Mucosa of stomach (tissue), 1 donor: Measurements from ENCODE around the gene FCER2.
"Not testable (repeated sequence)": the region's sequence is repeated elsewhere in the genome, so short reads cannot be mapped to it uniquely, and the experiment has no call there.

Experiments
- H3K27me3 ChIP-seq: one replicate; pipeline ENCODE4 v1.7.0; 2013; ENCODE audit warnings: mild to moderate bottlenecking, low read length; ENCODE audit not compliant: control insufficient read depth, insufficient read depth
- H3K36me3 ChIP-seq: one replicate; pipeline ENCODE4 v1.7.0; 2013; ENCODE audit warnings: low read length; ENCODE audit not compliant: control insufficient read depth, insufficient read depth
- H3K4me1 ChIP-seq: one replicate; pipeline ENCODE4 v1.7.0; 2013; ENCODE audit warnings: mild to moderate bottlenecking, low read length; ENCODE audit not compliant: control insufficient read depth, insufficient read depth
- H3K4me3 ChIP-seq: one replicate; pipeline ENCODE4 v1.7.0; 2013; ENCODE audit warnings: low read length
- H3K9ac ChIP-seq: one replicate; pipeline ENCODE4 v1.7.0; 2013; ENCODE audit warnings: mild to moderate bottlenecking, low read length, moderate library complexity
- H3K9me3 ChIP-seq: one replicate; pipeline ENCODE4 v1.7.0; 2013; ENCODE audit warnings: mild to moderate bottlenecking, low read length, moderate library complexity; ENCODE audit not compliant: control insufficient read depth
- donor health status: Pancreatic carcinoma.

Gene FCER2

GRCh38 chr19:7645656-7646425, 56.1 kb downstream of the FCER2 start:
- Histone ChIP-seq H3K4me1 (no peaks in the 10 kb centered on the region), H3K9ac (no peak overlapping the region), H3K9me3 (no peaks in the 10 kb centered on the region), H3K36me3 (no peaks in the 10 kb centered on the region), H3K4me3 (no peak overlapping the region), H3K27me3 (no peaks in the 10 kb centered on the region)

- no peaks in the 10 kb centered on the region for H3K27me3 ChIP-seq
- H3K36me3 ChIP-seq = peaks cover 3% of the 10 kb centered on the region
- H3K9me3 ChIP-seq = no peaks in the 10 kb centered on the region
- H3K4me1 ChIP-seq = no peaks in the 10 kb centered on the region
- H3K9ac ChIP-seq = no peak overlapping the region
- H3K4me3 ChIP-seq = no peak overlapping the region
These were observed 56.8 kb downstream of the FCER2 start for GRCh38 chr19:7645163-7645562.

GRCh38 chr19:7644550-7644877, 57.4 kb downstream of the FCER2 start:
- Histone ChIP-seq H3K9ac (no peak overlapping the region), H3K4me1 (no peaks in the 10 kb centered on the region), H3K9me3 (no peaks in the 10 kb centered on the region), H3K4me3 (no peak overlapping the region), H3K27me3 (no peaks in the 10 kb centered on the region), H3K36me3 (peaks cover 10% of the 10 kb centered on the region)

- not testable (repeated sequence) for H3K4me3 ChIP-seq, H3K9ac ChIP-seq, H3K4me1 ChIP-seq, H3K27me3 ChIP-seq, H3K9me3 ChIP-seq
- peaks cover 11% of the 10 kb centered on the region for H3K36me3 ChIP-seq
These were observed 58.0 kb downstream of the FCER2 start for GRCh38 chr19:7643629-7644549.

GRCh38 chr19:7643031-7643415, 58.9 kb downstream of the FCER2 start:
- Histone ChIP-seq H3K4me1 (peaks cover under 1% of the 10 kb centered on the region), H3K27me3 (no peaks in the 10 kb centered on the region), H3K9me3 (no peaks in the 10 kb centered on the region), H3K9ac (no peak overlapping the region), H3K36me3 (peaks cover 11% of the 10 kb centered on the region), H3K4me3 (no peak overlapping the region)

- Histone ChIP-seq H3K4me3 (no peak overlapping the region), H3K27me3 (no peaks in the 10 kb centered on the region), H3K9ac (no peak overlapping the region), H3K9me3 (no peaks in the 10 kb centered on the region), H3K4me1 (peaks cover 6% of the 10 kb centered on the region), H3K36me3 (peaks cover 11% of the 10 kb centered on the region)
These were observed 59.5 kb downstream of the FCER2 start for GRCh38 chr19:7642295-7643030.

- no peaks in the 10 kb centered on the region for H3K9me3 ChIP-seq
- no peak overlapping the region for H3K9ac ChIP-seq
- H3K4me1 ChIP-seq = peaks cover 8% of the 10 kb centered on the region
- no peak overlapping the region for H3K4me3 ChIP-seq
- H3K27me3 ChIP-seq = no peaks in the 10 kb centered on the region
- peaks cover 11% of the 10 kb centered on the region for H3K36me3 ChIP-seq
These were observed 60.3 kb downstream of the FCER2 start for GRCh38 chr19:7641290-7642276.

GRCh38 chr19:7640803-7641202, 61.1 kb downstream of the FCER2 start:
- no peaks in the 10 kb centered on the region for H3K27me3 ChIP-seq
- peaks cover 11% of the 10 kb centered on the region for H3K36me3 ChIP-seq

GRCh38 chr19:7639863-7640348, 62.0 kb downstream of the FCER2 start:
- H3K4me3 ChIP-seq = no peak overlapping the region
- H3K4me1 ChIP-seq = peaks cover 8% of the 10 kb centered on the region
- no peaks in the 10 kb centered on the region for H3K27me3 ChIP-seq
- H3K9me3 ChIP-seq = no peaks in the 10 kb centered on the region
- H3K9ac ChIP-seq = no peak overlapping the region
- peaks cover 11% of the 10 kb centered on the region for H3K36me3 ChIP-seq

More at GRCh38 chr19:7640803-7641202, 61.1 kb downstream of the FCER2 start:
- H3K9me3 ChIP-seq = no peaks in the 10 kb centered on the region
- H3K9ac ChIP-seq = no peak overlapping the region
- H3K4me1 ChIP-seq = peaks cover 8% of the 10 kb centered on the region
- H3K4me3 ChIP-seq = no peak overlapping the region

- Histone ChIP-seq H3K36me3 (peaks cover 11% of the 10 kb centered on the region), H3K9me3 (no peaks in the 10 kb centered on the region), H3K4me1 (peaks cover 8% of the 10 kb centered on the region), H3K27me3 (no peaks in the 10 kb centered on the region), H3K4me3 (no peak overlapping the region), H3K9ac (no peak overlapping the region)
These were observed 63.0 kb downstream of the FCER2 start for GRCh38 chr19:7638802-7639465.
